T-helper 1 cell treated with Interleukin-12 subunit alpha and Interleukin-12 subunit beta and Interleukin-4 antibody, amounts not matched to agents 30 μg/mL and 1 μg/mL, for 36 hours (primary cell): ENCODE measurements around the gene COL27A1.

ENCODE experiments used
- H3K27ac Mint-ChIP-seq: one replicate; pipeline ENCODE4 v1.8.0; 2021; ENCODE audit warnings: mild to moderate bottlenecking, mixed read lengths
- H3K27me3 Mint-ChIP-seq: one replicate; pipeline ENCODE4 v1.8.0; 2021; ENCODE audit warnings: low read depth, mixed read lengths
- H3K36me3 Mint-ChIP-seq: one replicate; pipeline ENCODE4 v1.8.0; 2021; ENCODE audit warnings: low read depth, mixed read lengths
- H3K4me1 Mint-ChIP-seq: one replicate; pipeline ENCODE4 v1.8.0; 2021; ENCODE audit warnings: low read depth, mixed read lengths
- H3K4me3 Mint-ChIP-seq: one replicate; pipeline ENCODE4 v1.8.0; 2021; ENCODE audit warnings: mild to moderate bottlenecking, moderate library complexity, mixed read lengths
- H3K9me3 Mint-ChIP-seq: one replicate; pipeline ENCODE4 v1.8.0; 2021; ENCODE audit warnings: mixed read lengths

COL27A1 gene

DNA sequence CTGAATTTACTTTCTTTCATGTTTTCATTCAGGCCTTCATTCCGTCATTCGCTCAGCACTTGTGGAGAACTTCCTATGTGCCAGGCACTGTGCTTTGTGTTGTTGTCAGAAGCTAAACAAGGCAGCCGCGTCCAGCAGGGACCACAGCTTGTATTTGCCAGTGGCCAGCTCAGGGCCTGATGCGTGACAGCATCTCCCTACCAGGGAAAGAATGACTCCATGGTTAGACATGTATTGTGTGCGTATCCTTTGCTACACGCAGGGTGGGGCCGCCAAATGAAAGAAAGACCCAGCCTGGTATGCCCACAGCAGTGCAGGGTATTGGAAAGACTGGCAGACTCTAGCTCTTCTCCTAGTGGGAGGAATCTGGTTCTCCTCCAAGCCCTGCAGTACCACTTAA is 4.7 kb upstream of the COL27A1 start:
- peaks cover 55% of the 10 kb centered on the region for H3K27me3 Mint-ChIP-seq
- no peaks in the 10 kb centered on the region for H3K9me3 Mint-ChIP-seq
- no peaks in the 10 kb centered on the region for H3K36me3 Mint-ChIP-seq
- no peak overlapping the region for H3K27ac Mint-ChIP-seq
- H3K4me3 Mint-ChIP-seq, result no peak overlapping the region
- H3K4me1 Mint-ChIP-seq, result peaks cover 7% of the 10 kb centered on the region

DNA sequence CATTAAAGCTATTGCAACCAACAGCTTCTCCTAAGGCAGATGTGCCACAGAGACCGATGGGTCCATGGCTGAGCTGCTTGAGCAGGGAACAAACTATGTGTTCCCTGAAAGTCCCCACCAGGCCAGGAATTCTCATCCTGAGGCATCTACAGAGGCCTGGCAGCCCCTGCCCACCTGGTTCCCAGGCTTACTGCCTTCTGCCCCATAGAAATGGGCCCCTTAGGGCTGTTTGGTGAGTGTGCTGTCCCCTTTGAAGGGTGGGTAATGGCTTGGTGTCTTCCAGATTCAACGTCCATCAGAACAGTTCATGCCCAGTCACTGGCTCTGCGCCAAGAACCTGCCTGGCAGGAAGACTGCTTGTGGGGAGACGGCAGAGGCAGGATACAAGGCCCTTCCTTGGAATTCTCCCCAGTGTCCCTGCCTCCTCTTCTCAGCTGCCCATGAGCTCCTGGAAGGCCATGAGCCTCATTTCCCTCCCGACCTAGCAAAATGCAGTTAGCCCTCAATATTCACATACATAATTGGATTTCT is 3.8 kb upstream of the COL27A1 start:
- no peaks in the 10 kb centered on the region for H3K9me3 Mint-ChIP-seq
- H3K27ac Mint-ChIP-seq, result no peak overlapping the region
- peaks cover 57% of the 10 kb centered on the region for H3K27me3 Mint-ChIP-seq
- peaks cover 10% of the 10 kb centered on the region for H3K4me1 Mint-ChIP-seq
- H3K4me3 Mint-ChIP-seq, result no peak overlapping the region
- no peaks in the 10 kb centered on the region for H3K36me3 Mint-ChIP-seq

DNA sequence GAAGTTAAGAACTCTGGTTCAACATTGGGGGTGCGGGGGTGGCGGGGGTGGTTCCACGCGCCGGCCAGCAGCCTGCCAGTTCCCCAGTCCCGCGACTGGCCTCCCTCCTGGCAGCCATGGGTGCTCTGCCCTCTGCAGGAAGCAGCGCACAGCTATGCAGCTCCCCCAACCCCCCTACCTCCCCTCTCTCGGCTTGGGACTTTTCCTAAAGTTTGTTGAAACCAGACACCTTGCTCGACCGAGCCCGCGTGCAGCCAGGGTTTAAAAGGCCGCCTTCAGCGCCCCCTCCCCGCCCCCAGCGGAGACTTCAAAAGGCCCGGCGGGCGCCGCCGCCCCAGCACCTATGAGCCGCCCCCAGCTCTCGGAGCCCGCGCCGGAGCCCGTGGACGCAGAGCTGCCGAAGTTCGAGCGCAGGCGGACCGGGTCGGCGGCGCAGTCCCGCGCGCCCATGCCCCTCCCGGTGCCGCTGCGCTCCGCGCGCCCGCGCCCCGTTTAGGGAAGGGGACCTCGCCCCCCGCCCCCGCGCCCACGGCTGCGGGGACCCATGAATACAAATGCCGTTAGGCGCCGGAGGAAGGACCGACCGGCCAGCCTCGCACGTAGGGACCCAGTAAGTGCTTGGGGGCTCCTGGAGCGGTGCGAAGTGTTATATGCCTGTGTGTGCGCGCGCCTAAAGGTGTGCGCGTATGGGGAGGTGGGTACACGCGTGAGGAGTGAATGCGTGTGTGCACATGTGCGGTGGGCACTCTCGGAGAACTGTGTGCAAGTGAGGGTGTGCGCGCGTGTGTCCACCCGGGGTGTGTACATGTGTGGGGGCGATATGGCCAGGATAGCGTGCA is 1.4 kb upstream of the COL27A1 start:
- H3K27ac Mint-ChIP-seq, result no peak overlapping the region
- peaks cover 54% of the 10 kb centered on the region for H3K27me3 Mint-ChIP-seq
- H3K9me3 Mint-ChIP-seq, result no peaks in the 10 kb centered on the region
- H3K36me3 Mint-ChIP-seq, result peaks cover 2% of the 10 kb centered on the region
- H3K4me3 Mint-ChIP-seq, result peak overlapping the region; percentile 62
- H3K4me1 Mint-ChIP-seq, result peaks cover 14% of the 10 kb centered on the region

DNA sequence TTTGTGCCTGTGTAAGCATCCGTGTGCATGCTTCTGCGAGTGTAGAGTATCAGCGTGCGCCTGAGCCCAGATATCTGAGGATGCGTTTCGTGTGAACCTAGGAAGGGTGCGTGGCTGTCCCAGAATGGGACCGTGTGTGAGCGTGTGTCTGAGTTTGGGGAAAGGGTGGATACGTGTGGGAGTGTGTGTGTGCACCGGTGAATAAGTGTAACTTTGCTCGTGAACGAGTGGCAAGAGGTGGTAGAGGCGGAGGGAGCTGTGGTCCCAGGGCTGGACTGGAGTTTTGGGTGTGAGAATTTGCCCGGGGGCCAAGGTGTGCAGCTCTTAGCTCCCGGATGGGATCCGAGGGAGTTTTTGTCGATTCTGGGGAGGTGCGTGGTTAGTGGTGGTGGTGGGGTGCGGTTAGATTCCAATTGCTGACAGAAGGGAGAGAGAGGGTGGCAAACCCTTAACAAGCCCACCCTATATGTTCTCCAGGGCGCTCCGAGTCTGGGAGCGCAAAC is 686 bp upstream of the COL27A1 start:
- Mint-ChIP-seq H3K27me3 (peaks cover 53% of the 10 kb centered on the region), H3K4me1 (peaks cover 14% of the 10 kb centered on the region), H3K27ac (peak overlapping the region; percentile 10), H3K36me3 (peaks cover 2% of the 10 kb centered on the region), H3K9me3 (no peaks in the 10 kb centered on the region), H3K4me3 (peak overlapping the region; percentile 62)

DNA sequence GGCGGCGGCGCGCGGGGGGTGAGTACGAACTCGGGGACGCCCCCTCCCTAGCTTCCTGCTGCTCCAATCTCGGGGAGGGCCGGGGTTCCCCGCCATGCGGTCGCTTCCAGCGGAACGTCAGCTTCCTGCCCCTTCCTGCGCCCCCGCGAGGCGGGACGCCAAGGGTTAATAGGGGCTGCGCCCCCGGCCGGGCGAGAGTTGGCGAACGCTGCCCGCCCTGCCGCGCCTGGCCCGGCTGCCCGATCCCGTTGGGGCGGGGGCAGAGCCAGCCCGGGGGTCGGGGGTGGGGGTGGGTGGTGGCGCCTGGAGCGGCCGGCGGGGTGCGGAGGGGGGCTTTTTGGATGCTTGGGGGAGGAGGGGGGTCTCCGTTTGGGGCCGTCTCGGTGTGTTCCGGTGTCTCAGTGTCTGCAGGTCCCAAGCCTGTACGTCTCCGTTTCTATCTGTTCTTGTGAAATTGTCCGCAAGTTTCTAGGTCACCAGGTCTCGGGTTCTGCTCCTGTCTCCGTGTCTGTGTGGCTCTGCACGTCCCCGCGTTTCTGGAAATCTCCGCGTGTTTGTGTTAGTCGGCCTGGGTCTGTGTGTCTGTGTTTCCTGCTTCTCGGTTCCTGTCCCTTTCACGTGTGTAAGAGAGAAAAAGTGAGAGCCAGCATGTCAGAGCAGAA is 789 bp downstream of the COL27A1 start:
- H3K4me3 Mint-ChIP-seq, result peak overlapping the region; percentile 92
- H3K36me3 Mint-ChIP-seq, result peaks cover 2% of the 10 kb centered on the region
- H3K4me1 Mint-ChIP-seq, result peaks cover 14% of the 10 kb centered on the region
- H3K9me3 Mint-ChIP-seq, result no peaks in the 10 kb centered on the region
- H3K27me3 Mint-ChIP-seq, result peaks cover 47% of the 10 kb centered on the region
- H3K27ac Mint-ChIP-seq, result peak overlapping the region; percentile 71

- Mint-ChIP-seq H3K9me3 (no peaks in the 10 kb centered on the region), H3K27ac (peak overlapping the region; percentile 71), H3K4me1 (peaks cover 14% of the 10 kb centered on the region), H3K4me3 (peak overlapping the region; percentile 92), H3K36me3 (peaks cover 2% of the 10 kb centered on the region), H3K27me3 (peaks cover 40% of the 10 kb centered on the region)
Observed at GRCh38 chr9:114156657-114157421, 1.5 kb downstream of the COL27A1 start.

- peaks cover 14% of the 10 kb centered on the region for H3K4me1 Mint-ChIP-seq
- H3K36me3 Mint-ChIP-seq, result peaks cover 2% of the 10 kb centered on the region
- peak overlapping the region; percentile 77 for H3K4me3 Mint-ChIP-seq
- peak overlapping the region; percentile 14 for H3K27ac Mint-ChIP-seq
- no peaks in the 10 kb centered on the region for H3K9me3 Mint-ChIP-seq
- H3K27me3 Mint-ChIP-seq, result peaks cover 32% of the 10 kb centered on the region
Observed at GRCh38 chr9:114157516-114158176, 2.3 kb downstream of the COL27A1 start.

DNA sequence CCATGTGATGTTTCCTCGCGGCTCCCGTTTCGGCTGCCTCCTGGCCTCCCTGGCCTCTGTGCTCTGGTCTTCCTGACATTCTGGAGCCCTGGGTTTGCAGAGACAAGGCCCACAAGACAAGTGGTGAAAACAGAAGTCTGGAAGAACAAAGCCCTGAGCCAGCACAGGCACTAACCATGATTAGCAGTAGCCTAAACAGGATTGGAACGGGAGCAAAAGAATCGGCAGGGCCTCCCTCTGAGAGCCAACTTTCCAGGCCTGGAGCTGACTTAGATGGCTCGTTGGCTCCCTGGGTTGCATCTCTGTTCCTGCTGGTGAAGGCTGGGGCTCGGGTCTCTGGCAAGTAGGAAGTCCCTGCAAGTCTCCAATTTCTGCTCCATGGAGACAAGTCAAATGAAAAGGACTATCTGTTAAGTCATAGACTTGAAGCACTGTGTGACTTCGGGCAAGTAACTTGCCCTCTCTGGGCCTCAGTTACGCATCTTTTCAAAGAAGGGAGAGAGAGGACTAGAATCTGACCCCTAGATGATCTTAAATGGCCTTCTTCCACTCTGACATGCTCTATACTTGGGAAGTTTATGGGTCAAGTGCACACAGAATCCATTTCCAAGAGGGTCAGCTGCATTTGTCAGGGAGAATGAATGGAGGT is 3.3 kb downstream of the COL27A1 start:
- no peak overlapping the region for H3K4me3 Mint-ChIP-seq
- H3K36me3 Mint-ChIP-seq, result peaks cover 2% of the 10 kb centered on the region
- no peaks in the 10 kb centered on the region for H3K9me3 Mint-ChIP-seq
- peaks cover 14% of the 10 kb centered on the region for H3K4me1 Mint-ChIP-seq
- H3K27ac Mint-ChIP-seq, result no peak overlapping the region
- peaks cover 24% of the 10 kb centered on the region for H3K27me3 Mint-ChIP-seq

DNA sequence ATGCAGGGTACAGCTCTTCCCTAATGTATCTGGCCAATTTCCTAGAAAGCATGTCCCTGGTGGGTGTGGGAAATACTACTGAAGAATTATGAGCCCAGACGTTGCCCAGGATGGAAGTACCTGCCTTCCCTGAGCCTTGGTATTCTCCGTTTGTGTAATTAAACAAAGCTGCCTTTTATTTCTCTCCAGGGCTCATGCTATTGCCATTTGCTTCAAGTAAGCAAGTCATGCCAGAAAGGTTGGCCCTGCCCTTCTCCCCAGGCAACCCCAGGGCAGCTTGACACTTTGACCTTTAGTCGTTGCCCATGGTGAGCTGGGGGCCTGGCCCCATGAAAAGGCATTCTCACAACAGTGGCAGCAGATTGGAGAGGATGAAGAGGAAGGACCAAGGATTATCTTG is 4.4 kb downstream of the COL27A1 start:
- Mint-ChIP-seq H3K9me3 (no peaks in the 10 kb centered on the region), H3K27ac (no peak overlapping the region), H3K4me1 (peaks cover 9% of the 10 kb centered on the region), H3K4me3 (no peak overlapping the region), H3K27me3 (peaks cover 18% of the 10 kb centered on the region), H3K36me3 (peaks cover 2% of the 10 kb centered on the region)

DNA sequence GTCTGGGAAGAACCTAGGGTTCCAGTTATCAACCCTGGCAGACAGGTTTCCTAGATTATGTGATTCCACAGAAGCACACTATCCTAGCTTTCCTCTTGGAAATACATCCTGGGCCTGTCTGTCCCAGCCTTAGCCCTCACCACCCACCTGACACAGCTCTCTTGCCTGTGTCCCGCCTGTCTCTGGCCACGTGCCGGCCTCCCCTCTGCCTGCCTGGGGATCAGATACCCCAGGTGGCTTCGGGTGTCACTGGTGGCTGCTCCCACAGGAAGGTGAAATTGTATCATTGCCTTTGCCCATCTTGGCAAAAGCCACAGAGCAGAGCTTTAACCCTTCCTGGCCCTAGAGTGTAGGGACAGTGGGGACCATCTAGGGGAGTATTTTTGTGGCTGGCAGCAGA is 6.2 kb downstream of the COL27A1 start:
- Mint-ChIP-seq H3K27me3 (peaks cover 8% of the 10 kb centered on the region), H3K36me3 (peaks cover 2% of the 10 kb centered on the region), H3K4me3 (no peak overlapping the region), H3K27ac (no peak overlapping the region), H3K9me3 (no peaks in the 10 kb centered on the region), H3K4me1 (peaks cover 4% of the 10 kb centered on the region)

DNA sequence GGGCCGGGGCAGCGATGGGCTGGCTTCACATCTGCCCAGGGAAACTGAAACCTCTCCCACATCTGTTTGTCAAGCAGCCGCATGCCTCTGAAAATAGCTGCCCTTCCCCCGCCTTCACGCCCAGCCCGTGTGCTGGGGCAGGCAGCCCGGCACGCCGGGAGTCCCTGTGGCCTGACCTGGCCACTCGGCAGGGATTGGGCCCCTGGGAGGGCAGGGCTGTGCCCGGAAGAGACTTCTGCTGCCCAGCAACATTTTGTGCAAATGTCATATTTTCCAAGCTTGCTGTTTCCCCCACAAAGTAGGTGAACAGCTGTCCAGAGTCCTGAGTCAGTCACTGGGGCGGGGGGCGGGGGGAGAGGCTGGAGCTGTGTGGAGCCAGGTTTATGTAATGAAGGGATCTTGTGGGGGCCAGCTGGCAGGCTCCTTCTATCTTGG is 8.2 kb downstream of the COL27A1 start:
- no peaks in the 10 kb centered on the region for H3K27me3 Mint-ChIP-seq
- H3K36me3 Mint-ChIP-seq, result no peaks in the 10 kb centered on the region
- no peak overlapping the region for H3K4me3 Mint-ChIP-seq
- no peak overlapping the region for H3K27ac Mint-ChIP-seq
- no peaks in the 10 kb centered on the region for H3K9me3 Mint-ChIP-seq
- no peaks in the 10 kb centered on the region for H3K4me1 Mint-ChIP-seq

- Mint-ChIP-seq H3K4me3 (no peak overlapping the region), H3K36me3 (no peaks in the 10 kb centered on the region), H3K4me1 (no peaks in the 10 kb centered on the region), H3K9me3 (no peaks in the 10 kb centered on the region), H3K27me3 (no peaks in the 10 kb centered on the region), H3K27ac (no peak overlapping the region)
Observed at GRCh38 chr9:114164191-114164794, 9.0 kb downstream of the COL27A1 start.

- no peak overlapping the region for H3K4me3 Mint-ChIP-seq
- H3K9me3 Mint-ChIP-seq, result no peaks in the 10 kb centered on the region
- no peaks in the 10 kb centered on the region for H3K36me3 Mint-ChIP-seq
- no peaks in the 10 kb centered on the region for H3K27me3 Mint-ChIP-seq
- H3K4me1 Mint-ChIP-seq, result no peaks in the 10 kb centered on the region
- no peak overlapping the region for H3K27ac Mint-ChIP-seq
Observed at GRCh38 chr9:114165407-114166102, 10.2 kb downstream of the COL27A1 start.
